ENCODE data around the gene POTEH. TPM values are rescaled to one million over a fixed set of nuclear protein-coding genes. Genes with fewer than 3 reads are reported as not detected.
"Not testable (repeated sequence)": the region's sequence is repeated elsewhere in the genome, so short reads cannot be mapped to it uniquely, and the experiment has no call there.

Gene POTEH
- total RNA-seq, 2 donors from 2014 or later, result not detected

- DNase-seq; H3K36me3 ChIP-seq; H3K27ac ChIP-seq; H3K9ac ChIP-seq (ENCODE audit: low read depth in 2 of 2, low read length in 2 of 2); H3K9me3 ChIP-seq; H3K4me3 ChIP-seq; intact Hi-C loops (cut with DNase I); H3K4me1 ChIP-seq; H3K27me3 ChIP-seq: not testable (repeated sequence)
Measured at GRCh38 chr22:15687676-15688075, 2.1 kb upstream of the POTEH start.

DNA sequence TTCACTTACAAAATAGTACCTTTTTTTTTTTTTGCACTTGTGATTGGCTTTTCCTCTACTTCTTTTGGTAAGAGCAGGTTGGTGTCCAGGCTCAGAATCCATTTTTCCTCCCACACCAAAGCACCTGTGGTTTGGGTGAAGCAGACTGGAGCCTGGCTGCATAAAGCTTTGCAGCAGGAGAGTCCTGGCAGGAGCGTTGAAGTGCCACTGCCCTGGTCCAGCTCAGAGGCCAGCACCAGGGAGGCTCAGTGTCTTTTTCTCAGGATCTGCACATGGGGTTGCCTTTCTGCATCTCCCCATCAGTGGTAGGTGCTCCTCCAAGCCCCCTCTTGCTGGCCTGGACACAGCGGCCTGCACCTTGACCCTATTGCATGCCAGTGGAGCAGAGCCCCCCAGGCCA, 1.7 kb upstream of the POTEH start:
- H3K4me1 ChIP-seq; H3K27me3 ChIP-seq; H3K9ac ChIP-seq (ENCODE audit: low read depth in 2 of 2, low read length in 2 of 2); H3K27ac ChIP-seq; H3K36me3 ChIP-seq; H3K9me3 ChIP-seq; H3K4me3 ChIP-seq; DNase-seq; intact Hi-C loops (cut with DNase I): not testable (repeated sequence)

DNA sequence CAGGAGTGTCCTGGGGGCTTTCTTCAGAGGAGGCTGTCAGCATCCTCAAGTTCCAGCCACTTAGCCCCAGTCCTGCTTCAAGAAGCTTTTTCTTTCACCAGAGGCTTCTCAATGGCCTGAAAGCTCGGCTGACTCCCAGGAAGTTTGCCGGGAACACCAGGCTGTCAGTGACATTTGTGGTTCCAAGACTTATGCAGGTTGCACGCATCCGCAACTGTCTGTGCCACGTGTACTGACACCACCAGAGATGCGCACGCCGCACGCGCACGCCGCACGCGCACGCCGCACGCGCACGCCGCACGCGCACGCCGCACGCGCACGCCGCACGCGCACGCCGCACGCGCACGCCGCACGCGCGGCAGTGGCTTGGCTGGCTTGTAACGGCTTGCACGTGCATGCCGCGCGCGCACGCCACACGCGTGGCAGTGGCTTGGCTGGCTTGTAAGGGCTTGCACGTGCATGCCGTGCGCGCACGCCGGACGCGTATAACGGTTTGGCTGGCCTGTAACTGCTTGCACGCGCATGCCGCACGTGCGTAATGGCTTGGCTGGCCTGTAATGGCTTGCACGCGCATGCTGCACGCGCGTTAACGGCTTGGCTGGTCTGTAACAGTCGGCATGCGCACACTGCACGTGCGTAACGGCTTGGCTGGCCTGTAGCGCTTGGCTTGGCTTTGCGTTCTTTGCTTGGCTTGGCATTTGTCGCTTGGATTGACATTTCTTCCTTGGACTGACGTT, 646 bp upstream of the POTEH start:
- H3K4me3 ChIP-seq; H3K9ac ChIP-seq (ENCODE audit: low read depth in 2 of 2, low read length in 2 of 2); H3K36me3 ChIP-seq; H3K27me3 ChIP-seq; DNase-seq; intact Hi-C loops (cut with DNase I); H3K9me3 ChIP-seq; H3K4me1 ChIP-seq; H3K27ac ChIP-seq: not testable (repeated sequence)

DNA sequence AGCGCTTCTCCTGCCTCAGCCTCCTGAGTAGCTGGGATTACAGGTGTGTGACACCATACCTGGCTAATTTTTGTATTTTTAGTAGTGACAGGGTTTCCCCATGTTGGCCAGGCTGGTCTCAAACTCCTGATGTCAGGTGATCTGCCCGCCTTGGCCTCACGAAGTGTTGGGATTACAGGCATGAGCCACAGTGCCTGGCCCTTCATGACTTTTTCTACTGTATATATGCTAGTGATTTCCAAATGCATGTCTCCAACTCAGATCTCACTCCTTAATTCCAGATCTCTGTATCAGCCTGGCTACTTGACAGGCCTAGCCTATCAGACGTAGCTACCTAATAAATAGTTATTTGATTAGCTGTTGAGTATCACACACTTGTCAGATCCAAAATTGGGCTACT, 23.8 kb downstream of the POTEH start:
- H3K9ac ChIP-seq (ENCODE audit: low read depth in 2 of 2, low read length in 2 of 2); H3K27me3 ChIP-seq; DNase-seq; H3K4me1 ChIP-seq; H3K4me3 ChIP-seq; H3K9me3 ChIP-seq; intact Hi-C loops (cut with DNase I); H3K27ac ChIP-seq; H3K36me3 ChIP-seq: not testable (repeated sequence)

GRCh38 chr22:15714125-15714524, 24.3 kb downstream of the POTEH start:
- DNase-seq; H3K4me1 ChIP-seq; H3K4me3 ChIP-seq; H3K27ac ChIP-seq; H3K9ac ChIP-seq (ENCODE audit: low read depth in 2 of 2, low read length in 2 of 2); H3K9me3 ChIP-seq; intact Hi-C loops (cut with DNase I); H3K36me3 ChIP-seq; H3K27me3 ChIP-seq: not testable (repeated sequence)

- H3K4me3 ChIP-seq; intact Hi-C loops (cut with DNase I); H3K4me1 ChIP-seq; H3K9me3 ChIP-seq; H3K27ac ChIP-seq; H3K27me3 ChIP-seq; H3K36me3 ChIP-seq; H3K9ac ChIP-seq (ENCODE audit: low read depth in 2 of 2, low read length in 2 of 2); DNase-seq: not testable (repeated sequence)
Measured at GRCh38 chr22:15721884-15722283, 32.1 kb downstream of the POTEH start.

DNA sequence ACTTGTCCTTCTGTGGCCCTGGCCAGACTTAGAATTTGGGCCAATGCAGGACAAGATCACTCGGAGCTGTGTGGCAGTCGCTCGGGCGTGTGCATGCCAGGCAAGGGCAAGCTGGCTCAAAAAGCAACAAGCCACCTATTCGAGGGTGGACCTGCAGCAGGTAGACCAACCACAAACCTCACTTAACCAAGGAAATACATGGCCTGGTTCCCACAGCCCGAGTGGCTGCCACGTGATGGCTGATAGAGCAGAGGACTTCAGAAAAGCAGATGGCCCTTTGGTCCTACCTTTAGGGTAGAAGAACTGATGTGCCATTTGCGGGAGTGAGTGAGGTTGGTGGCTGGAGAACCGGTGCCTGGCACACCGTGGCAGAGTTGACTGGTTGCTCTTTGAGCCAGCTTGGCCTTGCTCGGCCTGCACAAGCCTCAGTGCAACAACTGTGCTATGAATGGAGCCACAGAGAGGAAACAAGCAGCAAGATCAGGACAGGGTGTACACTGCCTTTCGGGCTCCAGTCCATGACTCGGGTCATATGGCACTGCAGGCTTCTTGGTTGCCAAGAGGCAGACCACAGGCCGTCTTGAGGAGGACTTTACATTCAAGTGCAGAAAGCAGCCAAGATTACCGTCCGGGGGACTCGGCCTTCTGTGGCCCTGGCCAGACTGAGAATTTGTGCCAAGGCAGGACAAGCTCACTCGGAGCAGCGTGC, 39.5 kb downstream of the POTEH start:
- intact Hi-C loops (cut with DNase I); H3K9me3 ChIP-seq; H3K9ac ChIP-seq (ENCODE audit: low read depth in 2 of 2, low read length in 2 of 2); H3K27ac ChIP-seq; H3K4me1 ChIP-seq; H3K4me3 ChIP-seq; H3K27me3 ChIP-seq; DNase-seq; H3K36me3 ChIP-seq: not testable (repeated sequence)

GRCh38 chr22:15731023-15731422, 41.2 kb downstream of the POTEH start:
- H3K4me3 ChIP-seq; H3K9me3 ChIP-seq; DNase-seq; H3K36me3 ChIP-seq; H3K27me3 ChIP-seq; H3K4me1 ChIP-seq; H3K9ac ChIP-seq (ENCODE audit: low read depth in 2 of 2, low read length in 2 of 2); H3K27ac ChIP-seq; intact Hi-C loops (cut with DNase I): not testable (repeated sequence)

DNA sequence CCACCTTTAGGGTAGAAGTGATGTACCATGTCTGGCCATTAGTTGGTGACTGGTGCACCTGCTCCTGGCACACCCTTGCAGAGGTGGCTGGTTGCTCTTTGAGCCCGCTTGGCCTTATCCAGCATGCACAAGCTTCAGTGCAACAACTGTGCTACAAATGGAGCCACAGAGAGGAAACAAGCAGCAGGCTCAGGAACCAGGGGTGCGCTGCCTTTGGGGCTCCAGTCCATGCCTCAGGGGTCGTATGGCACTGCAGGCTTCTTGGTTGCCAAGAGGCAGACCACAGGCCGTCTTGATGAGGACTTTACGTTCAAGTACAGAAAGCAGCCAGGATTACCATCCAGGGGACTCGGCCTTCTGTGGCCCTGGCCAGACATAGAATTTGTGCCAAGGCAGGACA, 44.6 kb downstream of the POTEH start:
- DNase-seq, result not testable (repeated sequence)

DNA sequence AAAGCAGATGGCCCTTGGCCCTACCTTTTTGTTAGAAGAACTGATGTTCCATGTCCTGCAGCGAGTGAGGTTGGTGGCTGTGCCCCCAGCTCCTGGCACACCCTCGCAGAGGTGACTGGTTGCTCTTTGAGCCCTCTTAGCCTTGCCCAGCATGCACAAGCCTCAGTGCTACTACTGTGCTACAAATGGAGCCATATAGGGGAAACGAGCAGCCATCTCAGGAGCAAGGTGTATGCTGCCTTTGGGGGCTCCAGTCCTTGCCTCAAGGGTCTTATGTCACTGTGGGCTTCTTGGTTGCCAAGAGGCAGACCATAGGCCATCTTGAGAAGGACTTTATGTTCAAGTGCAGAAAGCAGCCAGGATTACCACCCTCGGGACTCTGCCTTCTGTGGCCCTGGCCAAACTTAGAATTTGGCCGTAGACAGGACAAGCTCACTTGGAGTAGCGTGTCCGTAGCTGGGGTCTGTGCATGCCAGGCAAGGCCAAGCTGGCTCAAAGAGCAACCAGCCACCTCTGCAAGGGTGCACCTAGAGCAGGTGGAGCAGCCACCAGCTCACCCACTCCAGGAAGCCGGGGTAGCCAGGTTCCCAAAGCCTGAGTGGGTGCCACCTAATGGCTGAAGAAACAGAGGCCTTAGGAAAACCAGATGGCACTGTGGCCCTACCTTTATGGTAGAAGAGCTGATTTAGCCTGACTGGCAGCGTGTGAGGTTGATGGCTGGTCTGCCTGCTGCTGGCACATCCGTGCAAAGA, 48.5 kb downstream of the POTEH start:
- H3K9ac ChIP-seq (ENCODE audit: low read depth in 2 of 2, low read length in 2 of 2); H3K9me3 ChIP-seq; H3K27ac ChIP-seq; H3K27me3 ChIP-seq; H3K36me3 ChIP-seq; H3K4me1 ChIP-seq; H3K4me3 ChIP-seq; DNase-seq; intact Hi-C loops (cut with DNase I): not testable (repeated sequence)

More for the DNA sequence above, 44.6 kb downstream of the POTEH start:
- intact Hi-C loops (cut with DNase I); H3K4me3 ChIP-seq; H3K9ac ChIP-seq (ENCODE audit: low read depth in 2 of 2, low read length in 2 of 2); H3K9me3 ChIP-seq; H3K27me3 ChIP-seq; H3K4me1 ChIP-seq; H3K27ac ChIP-seq; H3K36me3 ChIP-seq: not testable (repeated sequence)

- H3K36me3 ChIP-seq; H3K27me3 ChIP-seq; H3K4me3 ChIP-seq; DNase-seq; H3K27ac ChIP-seq; H3K9ac ChIP-seq (ENCODE audit: low read depth in 2 of 2, low read length in 2 of 2); H3K9me3 ChIP-seq; intact Hi-C loops (cut with DNase I); H3K4me1 ChIP-seq: not testable (repeated sequence)
Measured at GRCh38 chr22:15738909-15739391, 49.1 kb downstream of the POTEH start.

GRCh38 chr22:15747636-15748323, 58.0 kb downstream of the POTEH start:
- H3K4me1 ChIP-seq; H3K4me3 ChIP-seq; DNase-seq; H3K27ac ChIP-seq; H3K9ac ChIP-seq (ENCODE audit: low read depth in 2 of 2, low read length in 2 of 2); H3K9me3 ChIP-seq; intact Hi-C loops (cut with DNase I); H3K27me3 ChIP-seq; H3K36me3 ChIP-seq: not testable (repeated sequence)
